HG03280 (cell line): Measurements from ENCODE around the gene MAP1B.

Source experiments
- ATAC-seq: cut with Tn5 transposase; IDR thresholded peaks from one replicate; pipeline ENCODE4 v1.9.1; 2021; ENCODE audit warnings: mild to moderate bottlenecking, moderate library complexity; ENCODE audit not compliant: unreplicated experiment

MAP1B gene

DNA sequence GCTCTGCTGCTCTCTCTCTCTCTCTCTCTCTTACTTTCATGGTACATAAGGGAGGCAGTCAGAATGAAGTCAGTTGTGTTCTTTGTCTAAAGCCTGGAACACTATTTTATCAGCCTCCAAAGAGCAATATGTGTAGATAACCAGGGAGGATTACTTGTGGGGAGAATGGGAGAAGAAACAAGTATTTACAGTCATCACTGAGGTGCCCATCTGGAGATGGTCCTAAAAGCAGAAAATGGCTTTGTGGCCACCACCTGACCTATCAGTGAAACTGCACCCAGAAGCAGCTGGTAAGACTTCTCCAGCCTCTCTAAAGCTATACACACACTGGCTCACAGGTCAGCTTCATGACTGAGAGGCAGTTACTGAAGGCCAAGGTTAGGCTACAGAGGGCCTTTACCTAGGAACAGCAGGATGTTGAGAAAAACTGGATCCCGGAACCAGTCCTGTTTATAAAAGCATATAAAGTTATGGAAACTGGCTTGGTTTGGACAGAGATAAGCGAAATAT, 137.6 kb downstream of the MAP1B start:
- peak; percentile 91 for ATAC-seq

DNA sequence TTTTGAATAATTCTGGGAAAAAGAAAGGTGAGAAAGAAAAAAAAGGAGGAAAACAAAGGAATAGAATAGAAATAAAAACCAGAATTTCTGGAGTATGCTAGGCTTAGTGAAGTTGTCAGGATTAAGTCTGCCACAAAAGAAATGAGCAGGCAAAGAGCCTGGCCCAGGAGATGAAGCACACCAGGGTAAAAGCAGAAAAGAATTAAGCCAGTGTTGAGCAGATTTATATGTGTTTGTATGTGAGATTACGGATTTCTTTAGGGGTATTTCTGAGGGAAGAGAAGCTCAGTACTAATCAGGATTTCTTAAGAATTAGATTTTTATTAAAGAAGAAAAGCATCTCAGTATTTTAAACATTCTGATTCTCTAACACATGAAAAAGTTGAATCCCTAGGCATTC, 138.3 kb downstream of the MAP1B start:
- no peak for ATAC-seq

DNA sequence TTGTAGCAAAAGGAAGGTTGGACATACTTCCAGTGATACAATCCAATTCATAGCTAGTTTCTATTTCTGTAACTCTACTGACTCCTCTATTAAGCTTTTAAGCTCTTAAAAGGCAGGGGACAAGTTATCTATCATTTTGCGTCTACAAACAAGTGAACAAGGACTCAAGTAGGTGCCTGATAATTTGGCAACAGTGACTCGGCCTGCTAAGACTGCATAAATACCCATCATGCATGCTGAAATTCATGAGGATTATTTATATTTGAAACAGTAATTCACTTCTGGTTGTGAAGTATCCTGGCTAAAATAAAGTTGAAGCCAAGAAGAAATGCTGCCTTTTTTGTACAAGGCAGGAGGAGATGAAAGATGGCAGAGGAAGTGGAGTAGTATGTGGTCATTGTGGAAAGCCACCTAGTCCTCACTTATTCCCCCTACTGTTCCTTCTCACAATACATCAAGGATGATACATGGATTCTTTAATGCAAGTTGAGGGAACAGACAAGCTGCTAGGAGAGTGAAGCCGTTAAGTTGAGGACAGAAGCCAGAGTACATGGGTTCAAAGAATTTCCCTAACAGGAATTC, 138.8 kb downstream of the MAP1B start:
- no peak for ATAC-seq

DNA sequence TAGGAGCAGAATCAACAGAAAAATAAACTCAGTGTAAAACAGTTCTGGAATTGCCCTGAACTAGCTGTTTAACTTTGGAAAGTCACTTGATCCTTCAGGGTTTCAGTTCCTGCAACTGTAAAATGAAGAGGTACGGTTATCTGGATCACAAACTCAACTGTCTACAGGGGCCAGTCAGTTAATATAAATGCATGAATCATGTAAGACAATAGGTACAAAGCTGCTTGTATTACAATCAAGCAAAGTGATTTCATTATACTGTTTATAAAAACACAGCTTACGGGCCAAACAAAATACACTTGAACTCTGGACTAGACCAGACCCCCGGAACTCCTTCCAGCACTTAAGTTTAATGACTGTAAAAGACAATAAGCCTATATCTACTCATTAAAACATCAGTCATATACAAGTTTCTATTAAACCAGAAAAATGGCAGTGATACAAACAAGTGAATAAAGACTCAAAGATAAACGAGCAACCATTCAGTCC, 139.7 kb downstream of the MAP1B start:
- no peak for ATAC-seq

DNA sequence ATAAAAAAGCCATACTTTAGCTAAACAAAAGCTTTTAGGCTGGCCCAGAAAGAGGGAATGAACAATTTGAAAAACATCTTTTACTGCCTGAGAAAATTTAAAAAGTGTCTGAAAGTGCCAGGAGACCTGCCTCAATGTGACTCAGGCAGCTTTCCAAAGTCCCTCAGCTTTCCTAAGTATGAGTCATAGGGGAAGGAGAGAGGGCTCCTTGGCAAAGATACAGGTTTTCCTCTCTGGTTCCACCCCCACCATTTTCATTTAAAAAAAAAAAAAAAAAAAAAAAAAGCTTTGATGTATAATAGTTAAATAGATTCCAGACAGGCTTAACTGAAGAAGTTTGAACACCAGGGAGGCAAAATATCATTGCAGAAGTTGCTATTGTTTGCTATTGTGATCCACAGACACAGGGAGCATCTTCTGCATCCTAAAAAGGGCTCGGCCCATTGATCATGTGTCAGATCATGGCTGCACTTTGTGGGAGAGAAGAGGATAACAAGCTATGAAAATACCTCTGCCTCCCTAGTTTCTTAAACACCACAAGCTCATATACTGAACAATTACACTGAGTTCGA, 141.2 kb downstream of the MAP1B start:
- ATAC-seq = no peak

DNA sequence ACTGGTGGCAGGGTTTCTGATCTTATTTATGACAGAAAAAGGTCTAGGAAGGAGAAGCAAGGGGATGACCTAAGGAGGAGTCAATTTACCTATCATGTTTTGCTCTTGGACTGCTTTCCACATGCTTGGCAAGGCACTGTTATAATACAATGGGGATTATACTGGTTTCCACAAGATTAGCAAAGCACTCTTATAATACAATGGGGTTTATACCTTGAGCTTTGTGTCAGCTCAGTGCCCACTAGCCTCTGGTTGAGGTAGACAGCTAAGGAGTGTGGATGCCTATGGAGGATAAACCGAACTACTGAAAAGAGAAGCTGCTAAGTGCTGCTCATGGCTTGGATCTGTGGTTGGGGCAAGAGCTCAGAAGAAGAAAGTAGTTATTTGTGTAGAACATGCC, 144.1 kb downstream of the MAP1B start:
- no peak for ATAC-seq

DNA sequence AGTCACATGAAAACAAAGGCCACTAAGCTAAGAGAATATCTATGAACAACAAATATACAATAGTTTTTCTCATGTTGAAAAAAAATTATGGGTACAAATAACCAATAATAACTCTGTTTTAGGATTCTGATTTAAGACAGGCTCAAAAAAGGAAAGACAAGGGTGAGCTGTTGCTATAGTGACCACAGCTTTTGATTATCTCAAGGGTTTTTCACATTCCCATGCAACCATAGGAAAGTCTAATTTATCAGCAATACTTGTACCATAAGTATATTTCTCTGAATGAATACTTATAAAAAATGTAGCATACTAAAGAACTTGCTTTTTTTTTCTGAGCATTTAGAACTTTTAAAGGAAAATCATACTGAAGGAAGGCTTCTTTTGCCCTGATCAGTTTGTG, 144.7 kb downstream of the MAP1B start:
- no peak for ATAC-seq

DNA sequence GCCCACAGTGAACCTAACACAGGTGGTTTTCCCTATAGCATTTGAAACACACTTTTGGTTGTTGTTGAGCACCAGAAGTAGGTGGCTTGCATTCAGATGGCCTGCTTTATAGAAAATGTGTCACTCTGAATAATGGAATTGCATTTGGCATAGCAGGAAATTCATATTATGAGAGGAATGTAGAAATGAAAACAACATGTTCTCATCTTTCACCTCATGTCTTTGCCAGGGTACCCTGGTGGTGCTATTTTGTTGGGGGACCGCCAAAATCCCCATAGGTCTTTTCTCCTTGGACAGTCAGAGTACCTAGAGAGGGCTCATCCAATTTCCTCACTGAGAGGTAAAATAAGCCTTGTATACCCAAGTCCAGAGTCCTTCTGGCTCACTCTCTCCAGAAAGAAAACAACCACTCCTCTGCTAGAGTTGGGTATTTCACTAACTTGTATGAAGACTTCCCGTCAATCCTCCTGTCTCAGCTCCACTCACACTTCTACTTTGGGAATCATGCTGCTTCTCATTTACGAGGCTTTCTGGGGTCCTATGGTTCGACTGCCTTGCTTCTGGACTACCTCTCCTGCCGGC, 145.4 kb downstream of the MAP1B start:
- ATAC-seq = no peak

DNA sequence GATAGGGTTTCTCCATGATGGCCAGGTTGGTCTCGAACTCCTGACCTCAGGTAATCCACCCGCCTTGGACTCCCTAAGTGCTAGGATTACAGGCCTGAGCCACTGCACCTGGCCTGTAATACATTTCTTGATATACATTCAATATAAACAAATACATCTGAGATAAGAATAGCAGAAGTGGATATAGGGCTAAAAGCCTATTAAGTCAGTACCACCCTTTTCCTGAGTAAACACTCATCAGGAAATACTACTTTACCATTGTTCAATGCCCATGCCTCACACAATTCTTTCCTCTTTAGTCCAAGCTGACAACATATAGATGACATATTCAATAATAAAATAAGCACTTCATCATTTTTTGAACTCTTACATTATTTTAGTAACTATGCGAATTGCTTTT, 148.0 kb downstream of the MAP1B start:
- ATAC-seq = no peak

DNA sequence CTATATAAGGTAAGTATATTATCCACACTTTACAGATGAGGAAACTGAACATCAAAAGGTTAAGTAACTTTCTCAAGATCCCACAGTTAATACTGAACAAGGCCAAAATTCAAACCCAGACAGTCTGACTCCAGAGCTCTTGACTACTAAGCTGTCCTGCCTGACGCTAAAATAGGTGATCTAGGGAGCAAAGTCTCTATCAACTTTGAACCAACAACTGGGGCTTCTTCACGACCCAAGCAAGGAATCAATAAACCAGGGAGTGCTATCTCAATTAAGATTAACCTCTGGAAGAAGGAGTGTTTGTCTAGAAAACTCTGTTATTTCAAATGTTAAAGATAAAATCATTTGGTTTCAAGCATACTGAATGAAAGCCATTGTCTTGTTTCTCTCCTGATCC, 148.4 kb downstream of the MAP1B start:
- no peak for ATAC-seq

DNA sequence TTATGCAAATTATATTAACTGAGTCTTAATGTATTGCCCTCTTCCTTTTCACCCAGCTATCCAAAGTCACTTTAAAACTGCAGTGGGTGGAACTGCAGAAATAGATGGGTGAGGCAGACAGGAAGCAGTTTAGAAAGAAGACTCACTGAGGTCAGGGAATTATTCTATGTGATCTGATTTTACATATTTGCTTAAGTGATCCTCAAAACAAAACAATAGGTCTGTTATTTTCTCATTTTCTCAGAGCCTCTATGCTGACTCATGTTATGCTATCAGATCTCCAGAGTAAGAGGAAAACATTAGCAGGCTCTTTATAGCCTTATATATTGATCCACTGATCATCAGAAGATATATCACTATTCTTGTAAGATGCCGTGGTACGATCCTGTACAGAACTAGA, 149.3 kb downstream of the MAP1B start:
- ATAC-seq = no peak
